ENCODE measurements around the gene UBALD1. TPM values are rescaled to one million over a fixed set of nuclear protein-coding genes. Genes with fewer than 3 reads are reported as not detected.

The UBALD1 gene
- polyA plus RNA-seq, 2 of the 4 experiments (the other 2 are of a cell fraction), result 10.2 to 34.1 TPM

DNA sequence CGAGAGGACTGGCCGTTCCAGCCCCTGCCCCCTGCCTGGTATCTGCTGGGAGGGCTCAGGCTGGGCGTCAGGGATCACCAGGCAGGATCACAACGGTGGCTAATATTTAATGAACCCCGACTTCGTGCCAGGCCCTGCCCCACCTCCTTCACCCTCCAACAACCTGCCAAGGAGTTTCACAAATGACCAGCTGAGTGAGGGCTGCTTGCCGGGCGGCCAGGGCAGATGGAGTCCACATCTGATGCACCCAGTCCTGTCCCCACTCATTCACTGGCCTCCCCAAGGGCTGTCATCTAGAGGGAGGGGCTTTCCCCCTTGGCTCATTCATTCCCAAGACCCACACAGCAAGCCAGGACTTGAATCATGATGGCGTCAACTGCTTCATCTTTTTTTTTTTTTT is 17.5 kb downstream of the UBALD1 start:
- WGBS (ENCODE audit: missing lambda C conversion rate), result 27% methylated on average over 9 of the region's 9 CpGs
- H3K4me1 ChIP-seq, result 0 out of 3 replicates have a peak, but pooled peaks cover 6% of the 10 kb centered on the region
- POLR2A ChIA-PET, result no interaction called here
- DNase-seq (ENCODE audit: low read depth in 1 of 2, low spot score in 1 of 2) (no peak), FAIRE-seq (no peak), ATAC-seq (no peak)
- peak overlapping the region; percentile 14; the same call in 1 of the 3 replicates for H3K4me2 ChIP-seq
- no peak overlapping the region for H3K4me3 ChIP-seq
- no peak overlapping the region for H3K27ac ChIP-seq
- CTCF ChIA-PET, result interaction anchor here (4.3 kb wide), 1 partner anchor 11 kb away, joined by 44 read pairs; no protein-coding TSS in a partner anchor
- TF ChIP-seq BHLHE40 (IDR thresholded peaks at IDR 0.05; ENCODE audit: low read depth, low read length), result no peak
- TF ChIP-seq SMC3 (IDR thresholded peaks at IDR 0.05), result no peak
- TF ChIP-seq HEYL (CRISPR knock-in tag; IDR thresholded peaks at IDR 0.05), result no peak
- no peak for TF ChIP-seq RAD21 (conservative IDR thresholded peaks at IDR 0.05 in 1 of 2, IDR thresholded peaks at IDR 0.05 in 1 of 2)
- TF ChIP-seq, protein P1, sequence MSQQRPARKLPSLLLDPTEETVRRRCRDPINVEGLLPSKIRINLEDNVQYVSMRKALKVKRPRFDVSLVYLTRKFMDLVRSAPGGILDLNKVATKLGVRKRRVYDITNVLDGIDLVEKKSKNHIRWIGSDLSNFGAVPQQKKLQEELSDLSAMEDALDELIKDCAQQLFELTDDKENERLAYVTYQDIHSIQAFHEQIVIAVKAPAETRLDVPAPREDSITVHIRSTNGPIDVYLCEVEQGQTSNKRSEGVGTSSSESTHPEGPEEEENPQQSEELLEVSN (IDR thresholded peaks at IDR 0.05; ENCODE audit: borderline replicate concordance, low read depth), result no peak
- TF ChIP-seq HOXB5 (CRISPR knock-in tag; IDR thresholded peaks at IDR 0.05), result no peak
- no peak for TF ChIP-seq KDM5A (IDR thresholded peaks at IDR 0.05)
- TF ChIP-seq, protein P2, sequence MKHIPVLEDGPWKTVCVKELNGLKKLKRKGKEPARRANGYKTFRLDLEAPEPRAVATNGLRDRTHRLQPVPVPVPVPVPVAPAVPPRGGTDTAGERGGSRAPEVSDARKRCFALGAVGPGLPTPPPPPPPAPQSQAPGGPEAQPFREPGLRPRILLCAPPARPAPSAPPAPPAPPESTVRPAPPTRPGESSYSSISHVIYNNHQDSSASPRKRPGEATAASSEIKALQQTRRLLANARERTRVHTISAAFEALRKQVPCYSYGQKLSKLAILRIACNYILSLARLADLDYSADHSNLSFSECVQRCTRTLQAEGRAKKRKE (CRISPR knock-in tag; IDR thresholded peaks at IDR 0.05; ENCODE audit: low read depth), result no peak
- TF ChIP-seq EP300 (IDR thresholded peaks at IDR 0.05), result no peak
- TF ChIP-seq CHD4 (IDR thresholded peaks at IDR 0.05; ENCODE audit: borderline replicate concordance), result no peak
- TF ChIP-seq, protein P3, sequence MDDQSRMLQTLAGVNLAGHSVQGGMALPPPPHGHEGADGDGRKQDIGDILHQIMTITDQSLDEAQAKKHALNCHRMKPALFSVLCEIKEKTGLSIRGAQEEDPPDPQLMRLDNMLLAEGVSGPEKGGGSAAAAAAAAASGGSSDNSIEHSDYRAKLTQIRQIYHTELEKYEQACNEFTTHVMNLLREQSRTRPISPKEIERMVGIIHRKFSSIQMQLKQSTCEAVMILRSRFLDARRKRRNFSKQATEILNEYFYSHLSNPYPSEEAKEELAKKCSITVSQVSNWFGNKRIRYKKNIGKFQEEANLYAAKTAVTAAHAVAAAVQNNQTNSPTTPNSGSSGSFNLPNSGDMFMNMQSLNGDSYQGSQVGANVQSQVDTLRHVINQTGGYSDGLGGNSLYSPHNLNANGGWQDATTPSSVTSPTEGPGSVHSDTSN (IDR thresholded peaks at IDR 0.05), result no peak
- no peak for TF ChIP-seq KDM1A (IDR thresholded peaks at IDR 0.05; ENCODE audit: low read depth)
- no peak for TF ChIP-seq FOSL2 (IDR thresholded peaks at IDR 0.05)
- TF ChIP-seq FOSL2 (CRISPR knock-in tag; IDR thresholded peaks at IDR 0.05), result no peak
- TF ChIP-seq FOXS1 (CRISPR knock-in tag; IDR thresholded peaks at IDR 0.05), result no peak
- no peak for TF ChIP-seq CHD2 (IDR thresholded peaks at IDR 0.05; ENCODE audit: low read length, partially characterized antibody)
- TF ChIP-seq JUNB (IDR thresholded peaks at IDR 0.05), result no peak
- no peak for TF ChIP-seq NR3C1 (IDR thresholded peaks at IDR 0.05)
- TF ChIP-seq, protein P4, sequence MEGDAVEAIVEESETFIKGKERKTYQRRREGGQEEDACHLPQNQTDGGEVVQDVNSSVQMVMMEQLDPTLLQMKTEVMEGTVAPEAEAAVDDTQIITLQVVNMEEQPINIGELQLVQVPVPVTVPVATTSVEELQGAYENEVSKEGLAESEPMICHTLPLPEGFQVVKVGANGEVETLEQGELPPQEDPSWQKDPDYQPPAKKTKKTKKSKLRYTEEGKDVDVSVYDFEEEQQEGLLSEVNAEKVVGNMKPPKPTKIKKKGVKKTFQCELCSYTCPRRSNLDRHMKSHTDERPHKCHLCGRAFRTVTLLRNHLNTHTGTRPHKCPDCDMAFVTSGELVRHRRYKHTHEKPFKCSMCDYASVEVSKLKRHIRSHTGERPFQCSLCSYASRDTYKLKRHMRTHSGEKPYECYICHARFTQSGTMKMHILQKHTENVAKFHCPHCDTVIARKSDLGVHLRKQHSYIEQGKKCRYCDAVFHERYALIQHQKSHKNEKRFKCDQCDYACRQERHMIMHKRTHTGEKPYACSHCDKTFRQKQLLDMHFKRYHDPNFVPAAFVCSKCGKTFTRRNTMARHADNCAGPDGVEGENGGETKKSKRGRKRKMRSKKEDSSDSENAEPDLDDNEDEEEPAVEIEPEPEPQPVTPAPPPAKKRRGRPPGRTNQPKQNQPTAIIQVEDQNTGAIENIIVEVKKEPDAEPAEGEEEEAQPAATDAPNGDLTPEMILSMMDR (IDR thresholded peaks at IDR 0.05), result no peak
- TF ChIP-seq, protein P5, sequence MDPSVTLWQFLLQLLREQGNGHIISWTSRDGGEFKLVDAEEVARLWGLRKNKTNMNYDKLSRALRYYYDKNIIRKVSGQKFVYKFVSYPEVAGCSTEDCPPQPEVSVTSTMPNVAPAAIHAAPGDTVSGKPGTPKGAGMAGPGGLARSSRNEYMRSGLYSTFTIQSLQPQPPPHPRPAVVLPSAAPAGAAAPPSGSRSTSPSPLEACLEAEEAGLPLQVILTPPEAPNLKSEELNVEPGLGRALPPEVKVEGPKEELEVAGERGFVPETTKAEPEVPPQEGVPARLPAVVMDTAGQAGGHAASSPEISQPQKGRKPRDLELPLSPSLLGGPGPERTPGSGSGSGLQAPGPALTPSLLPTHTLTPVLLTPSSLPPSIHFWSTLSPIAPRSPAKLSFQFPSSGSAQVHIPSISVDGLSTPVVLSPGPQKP (IDR thresholded peaks at IDR 0.05; ENCODE audit: low read depth, low read length), result no peak
- H3K9me3 ChIP-seq, result no peaks in the 10 kb centered on the region
